AG04450 (cell line): ENCODE measurements around the gene SERPINI2. TPM values are rescaled to one million over a fixed set of nuclear protein-coding genes. Genes with fewer than 3 reads are reported as not detected.

Source experiments
- CTCF ChIA-PET: fragments of 300-600, 350-600 bp; formaldehyde crosslinking; extraction: SDS; loops from one replicate; lab custom pipeline; 2022; ENCODE audit warnings: antibody characterized with exemption, inconsistent platforms; lab: Charles Lee
- POLR2A ChIA-PET: fragments of 350-600 bp; formaldehyde crosslinking; extraction: SDS; loops from one replicate; lab custom pipeline; 2021; ENCODE audit warnings: antibody characterized with exemption, inconsistent platforms; lab: Yijun Ruan, JAX
- DNase-seq: peaks from one replicate; pipeline ENCODE4 v3.0.0-alpha.2; 2011; ENCODE audit warnings: low read depth, low spot score
- H3K27ac ChIP-seq: one replicate; pipeline ENCODE4 v1.5.1; 2012; ENCODE audit warnings: low read depth, low read length, control low read depth
- H3K27me3 ChIP-seq: one replicate; pipeline ENCODE4 v1.6.0; 2012; ENCODE audit warnings: low read length; ENCODE audit not compliant: control insufficient read depth, insufficient read depth
- H3K4me3 ChIP-seq: 2 replicates; pipeline ENCODE4 v1.5.1; 2011; ENCODE audit warnings: mild to moderate bottlenecking, low read depth, low read length, control low read depth
- H3K9me3 ChIP-seq: 2 replicates; pipeline ENCODE4 v1.5.1; 2012; ENCODE audit warnings: low read length; ENCODE audit not compliant: control insufficient read depth, insufficient read depth
- CTCF ChIP-seq: IDR thresholded peaks from 2 replicates; pipeline ENCODE4 v1.5.1; 2011; ENCODE audit warnings: low read depth, low read length, control low read depth, inconsistent platforms
- polyA plus RNA-seq: library from polyadenylated mRNA; depleted of rRNA; stranded (reverse); fragments of >200 nt; gene quantifications from 2 replicates; pipeline ENCODE4 v1.2.3, GENCODE V29; 2011

The SERPINI2 gene
- polyA plus RNA-seq, 1 experiment = not detected

DNA sequence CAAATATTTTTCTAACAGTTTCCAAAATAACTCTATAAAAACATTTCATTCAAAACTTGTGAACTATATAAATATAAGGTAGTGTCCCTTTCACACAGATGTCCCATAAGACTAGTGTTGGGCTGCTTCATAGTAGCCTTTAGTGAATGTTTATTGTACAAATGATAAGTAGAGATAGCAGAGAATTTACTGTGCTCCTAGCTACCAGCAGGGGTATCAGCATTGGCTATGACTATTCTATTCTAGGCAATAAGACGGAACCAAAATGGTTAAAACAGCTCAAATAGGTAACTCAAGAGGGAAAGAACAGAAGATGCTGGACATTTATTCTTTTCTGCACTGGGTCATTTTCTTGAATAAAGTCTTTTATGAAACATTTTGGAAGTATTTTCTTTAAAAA, 22.6 kb downstream of the SERPINI2 start:
- TF ChIP-seq CTCF = no peak
- Histone ChIP-seq H3K27ac (no peak overlapping the region), H3K9me3 (no peaks in the 10 kb centered on the region; the same call in 1 of the 2 replicates), H3K27me3 (no peaks in the 10 kb centered on the region), H3K4me3 (no peak overlapping the region)
- CTCF ChIA-PET = no interaction called here
- POLR2A ChIA-PET = no interaction called here
- DNase-seq = no peak

DNA sequence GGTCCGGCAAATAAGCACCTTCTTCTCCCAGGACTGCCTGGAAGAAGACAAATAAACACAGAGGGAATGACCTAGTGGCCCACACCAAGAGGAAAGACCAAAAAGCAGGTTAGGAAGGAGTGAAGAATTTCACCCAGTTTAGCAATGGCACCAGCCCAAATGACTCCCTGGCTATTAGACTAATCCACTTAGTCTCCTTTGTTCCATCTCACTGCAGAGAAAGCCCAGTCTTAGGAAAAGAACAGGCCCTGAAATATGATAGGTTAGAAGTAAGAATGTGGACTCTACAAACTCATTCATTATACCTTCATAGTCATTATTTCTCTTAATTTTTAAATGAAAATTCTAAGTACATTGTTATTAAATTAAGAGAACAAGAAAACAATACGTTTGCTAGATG, 23.2 kb downstream of the SERPINI2 start:
- H3K27ac ChIP-seq = no peak overlapping the region
- CTCF ChIA-PET = no interaction called here
- POLR2A ChIA-PET = no interaction called here
- no peak overlapping the region for H3K4me3 ChIP-seq
- no peak for TF ChIP-seq CTCF
- no peaks in the 10 kb centered on the region for H3K27me3 ChIP-seq
- H3K9me3 ChIP-seq = no peaks in the 10 kb centered on the region; the same call in 1 of the 2 replicates
- no peak for DNase-seq

GRCh38 chr3:167450195-167450594, 23.6 kb downstream of the SERPINI2 start:
- POLR2A ChIA-PET = no interaction called here
- TF ChIP-seq CTCF = no peak
- CTCF ChIA-PET = no interaction called here
- H3K27ac ChIP-seq = no peak overlapping the region
- no peaks in the 10 kb centered on the region; the same call in 1 of the 2 replicates for H3K9me3 ChIP-seq
- H3K4me3 ChIP-seq = no peak overlapping the region
- no peaks in the 10 kb centered on the region for H3K27me3 ChIP-seq
- DNase-seq = no peak

DNA sequence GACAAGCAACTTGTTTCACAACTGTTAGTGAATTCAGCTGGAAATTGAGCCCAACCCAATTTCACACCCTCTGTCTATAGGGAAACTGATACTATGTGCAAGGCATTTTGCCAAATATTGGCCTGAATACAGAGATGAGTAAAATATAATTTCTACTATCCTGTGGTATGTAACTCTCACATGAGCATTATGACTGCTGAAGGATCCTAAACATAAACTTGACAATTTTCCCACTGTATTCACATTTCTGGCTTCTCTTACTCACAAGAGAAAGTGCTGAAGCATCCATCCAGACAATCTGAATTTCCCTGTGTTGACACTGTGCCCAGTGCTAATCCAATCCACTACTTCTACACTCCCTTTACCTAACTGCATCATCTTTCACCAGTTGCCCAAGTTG, 28.4 kb downstream of the SERPINI2 start:
- no peak for TF ChIP-seq CTCF
- H3K27me3 ChIP-seq = no peaks in the 10 kb centered on the region
- ChIA-PET POLR2A (no interaction called here), CTCF (no interaction called here)
- no peaks in the 10 kb centered on the region; the same call in 1 of the 2 replicates for H3K9me3 ChIP-seq
- no peak overlapping the region for H3K4me3 ChIP-seq
- H3K27ac ChIP-seq = no peak overlapping the region
- no peak for DNase-seq

DNA sequence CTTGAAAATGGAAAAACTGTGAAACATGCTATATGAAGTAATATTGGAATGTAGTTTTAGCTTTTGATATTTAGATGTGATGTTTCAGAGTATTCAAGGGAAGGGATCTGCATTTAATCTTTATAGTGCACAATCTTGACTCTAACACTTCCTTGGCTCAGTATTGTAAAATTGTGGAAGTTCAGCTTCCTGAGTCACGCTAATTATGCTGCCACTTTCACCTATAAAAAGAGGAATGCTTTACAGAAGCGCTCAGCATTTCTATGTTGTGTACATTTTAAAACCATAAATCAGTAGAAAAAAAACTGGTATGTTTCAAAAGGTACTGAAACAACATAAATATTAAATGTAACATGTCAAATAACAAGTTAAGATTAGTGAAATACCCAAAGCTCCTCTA, 32.6 kb downstream of the SERPINI2 start:
- CTCF ChIA-PET = no interaction called here
- Histone ChIP-seq H3K27ac (no peak overlapping the region), H3K27me3 (no peaks in the 10 kb centered on the region), H3K9me3 (no peaks in the 10 kb centered on the region), H3K4me3 (no peak overlapping the region)
- DNase-seq = no peak
- POLR2A ChIA-PET = no interaction called here
- TF ChIP-seq CTCF = no peak
